ENCODE data around the gene SPPL2B. TPM values are rescaled to one million over a fixed set of nuclear protein-coding genes. Genes with fewer than 3 reads are reported as not detected.

Gene SPPL2B
- total RNA-seq, 1 experiment from 2014 or later: 73.7 TPM

DNA sequence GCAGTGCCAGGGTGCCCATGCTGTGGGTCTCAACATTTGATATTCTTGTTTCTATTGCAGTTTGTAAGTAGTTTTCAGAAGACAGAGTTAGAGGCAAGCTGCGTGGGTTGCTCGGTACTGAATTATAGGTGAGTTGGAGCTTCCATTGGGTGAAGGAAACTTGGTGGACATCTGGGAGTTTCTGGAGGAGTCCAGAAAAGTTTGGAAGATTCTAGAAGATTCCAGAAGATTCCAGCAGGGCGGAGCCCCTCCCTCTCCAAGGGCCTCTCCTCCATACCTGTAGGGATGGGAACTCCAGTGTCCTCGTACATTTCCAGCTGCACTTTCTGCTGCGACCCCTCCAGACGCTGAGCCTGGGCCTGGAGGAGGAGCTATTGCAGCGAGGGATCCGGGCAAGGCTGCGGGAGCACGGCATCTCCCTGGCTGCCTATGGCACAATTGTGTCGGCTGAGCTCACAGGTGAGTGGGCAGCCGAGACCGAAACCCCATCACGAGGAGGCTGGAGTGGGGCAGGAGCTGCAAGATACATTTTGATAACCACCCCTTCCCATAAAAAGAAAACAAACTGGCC, 70.3 kb downstream of the SPPL2B start:
- WGBS (ENCODE audit: extremely low coverage, insufficient read length, low lambda C conversion rate): no CpG with 5 or more reads among the region's 14 CpGs
- H3K4ac ChIP-seq (ENCODE audit: low read depth, low read length): no peak overlapping the region
- no peak overlapping the region for H2AFZ ChIP-seq (ENCODE audit: low read length)
- H2BK20ac ChIP-seq (ENCODE audit: low read depth, low read length, poor library complexity, severe bottlenecking): peak overlapping the region; percentile 26
- Mint-ChIP-seq H3K27ac (no peak overlapping the region), H3K27me3 (ENCODE audit: low read depth) (peaks cover 14% of the 10 kb centered on the region), H3K9me3 (peaks cover 3 to 5% of the 10 kb centered on the region in 2 experiments), H3K4me1 (no peaks in the 10 kb centered on the region), H3K4me3 (no peak overlapping the region), H3K36me3 (ENCODE audit: insufficient read depth in 1 of 3, low read depth in 3 of 3) (0 out of 7 replicates have a peak, but pooled peaks cover 0 to 5% (median 0%) of the 10 kb centered on the region in 3 experiments)
- H3K14ac ChIP-seq (ENCODE audit: insufficient read depth, low read length): no peak overlapping the region
- H4K5ac ChIP-seq (ENCODE audit: insufficient read length, low read depth, low read length): no peak overlapping the region
- H2BK12ac ChIP-seq (ENCODE audit: insufficient read length, low read depth, low read length): no peak overlapping the region
- no peak overlapping the region for H3K56ac ChIP-seq (ENCODE audit: insufficient read length, low read depth, low read length)
- no peaks in the 10 kb centered on the region for H3K79me2 ChIP-seq (ENCODE audit: insufficient read depth, low read length)
- no peaks in the 10 kb centered on the region for H4K20me1 ChIP-seq (ENCODE audit: control insufficient read depth, insufficient read depth, insufficient read length)
- H4K8ac ChIP-seq (replicated peaks; ENCODE audit: insufficient read length, low read depth, low read length): no peak overlapping the region
- H3K23ac ChIP-seq (ENCODE audit: insufficient read length, low read depth, low read length): no peak overlapping the region
- no peak overlapping the region for H2BK120ac ChIP-seq (ENCODE audit: low read depth, low read length, poor library complexity, severe bottlenecking)
- H3K4me1 ChIP-seq (ENCODE audit: insufficient read depth, low read length): no peaks in the 10 kb centered on the region
- H3K27ac ChIP-seq (ENCODE audit: insufficient read length, low read depth, low read length): no peak overlapping the region
- H3K27me3 ChIP-seq (ENCODE audit: insufficient read depth, low read length): no peaks in the 10 kb centered on the region
- no peaks in the 10 kb centered on the region for H3K9me3 ChIP-seq (ENCODE audit: control insufficient read depth, low read depth, low read length)
- no peaks in the 10 kb centered on the region for H3K79me1 ChIP-seq (ENCODE audit: insufficient read depth, low read depth, low read length, poor library complexity, severe bottlenecking)
- H2AK5ac ChIP-seq (ENCODE audit: insufficient read length, low read length): no peak overlapping the region
- H3T11ph ChIP-seq (ENCODE audit: low read length): no peak overlapping the region
- H4K91ac ChIP-seq (ENCODE audit: insufficient read length, low read depth, low read length): no peak overlapping the region
- no peak overlapping the region for H3K18ac ChIP-seq (ENCODE audit: insufficient read length, low read depth, low read length)
- H3K4me2 ChIP-seq (ENCODE audit: insufficient read depth, insufficient read length, low read length): no peak overlapping the region
- no peak overlapping the region for H2BK5ac ChIP-seq (ENCODE audit: insufficient read length, low read length)
- TF ChIP-seq, protein P1, sequence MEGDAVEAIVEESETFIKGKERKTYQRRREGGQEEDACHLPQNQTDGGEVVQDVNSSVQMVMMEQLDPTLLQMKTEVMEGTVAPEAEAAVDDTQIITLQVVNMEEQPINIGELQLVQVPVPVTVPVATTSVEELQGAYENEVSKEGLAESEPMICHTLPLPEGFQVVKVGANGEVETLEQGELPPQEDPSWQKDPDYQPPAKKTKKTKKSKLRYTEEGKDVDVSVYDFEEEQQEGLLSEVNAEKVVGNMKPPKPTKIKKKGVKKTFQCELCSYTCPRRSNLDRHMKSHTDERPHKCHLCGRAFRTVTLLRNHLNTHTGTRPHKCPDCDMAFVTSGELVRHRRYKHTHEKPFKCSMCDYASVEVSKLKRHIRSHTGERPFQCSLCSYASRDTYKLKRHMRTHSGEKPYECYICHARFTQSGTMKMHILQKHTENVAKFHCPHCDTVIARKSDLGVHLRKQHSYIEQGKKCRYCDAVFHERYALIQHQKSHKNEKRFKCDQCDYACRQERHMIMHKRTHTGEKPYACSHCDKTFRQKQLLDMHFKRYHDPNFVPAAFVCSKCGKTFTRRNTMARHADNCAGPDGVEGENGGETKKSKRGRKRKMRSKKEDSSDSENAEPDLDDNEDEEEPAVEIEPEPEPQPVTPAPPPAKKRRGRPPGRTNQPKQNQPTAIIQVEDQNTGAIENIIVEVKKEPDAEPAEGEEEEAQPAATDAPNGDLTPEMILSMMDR (conservative IDR thresholded peaks at IDR 0.05): no peak
- DNase-seq: no peak
- no peak overlapping the region for H2BK15ac ChIP-seq (ENCODE audit: low read depth, low read length)
- peaks cover 2% of the 10 kb centered on the region for H3K23me2 ChIP-seq (ENCODE audit: insufficient read length, low read depth, low read length, poor library complexity, severe bottlenecking)
- H3K9ac ChIP-seq (ENCODE audit: extremely low read depth, insufficient read length, low read length): no peak overlapping the region

All from H9 (cell line).